HCT116 (cell line): ENCODE results near the gene TKTL1. TPM values are rescaled to one million over a fixed set of nuclear protein-coding genes. Genes with fewer than 3 reads are reported as not detected.

ENCODE experiments used
- ATAC-seq: fragments of 200-7000 bp; cut with Tn5 transposase; 2 replicates; pipeline ENCODE4 v1.9.1; 2020; ENCODE audit warnings: mild to moderate bottlenecking, moderate library complexity
- BruUV-seq: library from RNA; stranded (reverse); fragments of 400-500 nt; replicated peaks from 2 replicates; lab custom pipeline; 2021; lab: Mats Ljungman, UMichigan
- CTCF ChIA-PET: fragments of 300-600 bp; sonication (Branson Sonifier 250); formaldehyde crosslinking; loops from one replicate; lab custom pipeline; 2021; ENCODE audit warnings: antibody characterized with exemption; lab: Charles Lee
- POLR2A ChIA-PET: fragments of 300-600, 350-600 bp; sonication (Branson Sonifier 250); formaldehyde crosslinking; loops from one replicate; lab custom pipeline; 2021; ENCODE audit warnings: antibody characterized with exemption; lab: Charles Lee
- RAD21 ChIA-PET, 2 experiments: fragments of 300-600 bp; sonication (Branson Sonifier 250); formaldehyde crosslinking; loops; one replicate each; lab custom pipeline; 2023; ENCODE audit warnings: low total read pairs in 2 of 2; ENCODE audit not compliant: uncharacterized antibody in 2 of 2, unreplicated experiment in 2 of 2, low non-redundant PET in 1 of 2; lab: Charles Lee
- DNase-seq: peaks from one replicate; pipeline ENCODE4 v3.0.0-alpha.2; 2010; ENCODE audit warnings: low read depth, low spot score
- H2AFZ ChIP-seq: fragments of 200-600 bp; shearing (Covaris generic), sonication (generic); 2 replicates; pipeline ENCODE4 v1.6.1; 2017; ENCODE audit warnings: low read depth, mixed run types, mixed read lengths, antibody characterized with exemption, low read length; ENCODE audit not compliant: poor library complexity, severe bottlenecking
- H3K27ac ChIP-seq: 2 replicates; pipeline ENCODE4 v1.5.1; 2012; ENCODE audit warnings: low read depth, low read length
- H3K27me3 ChIP-seq: fragments of 200-600 bp; sonication (generic); 2 replicates; pipeline ENCODE4 v1.6.1; 2016; ENCODE audit warnings: mixed run types, low read length, mixed read lengths; ENCODE audit not compliant: insufficient read depth
- H3K36me3 ChIP-seq, 2 experiments: fragments of 200-500 bp in 1 of 2; fragments of 200-600 bp in 1 of 2; sonication (Bioruptor generic) in 1 of 2; sonication (generic) in 1 of 2; 2 replicates each; pipeline versions ENCODE4 v1.5.1 to v1.6.1; 2014 to 2016; ENCODE audit warnings: low read length in 2 of 2, inconsistent platforms in 1 of 2, mixed read lengths in 1 of 2, mixed run types in 1 of 2; ENCODE audit not compliant: insufficient read depth in 2 of 2, control insufficient read depth in 1 of 2
- H3K4me1 ChIP-seq, 2 experiments: fragments of 200-600 bp in 1 of 2; sonication (generic) in 1 of 2; 2 replicates each; pipeline versions ENCODE4 v1.5.1 to v1.6.1; 2012 to 2017; ENCODE audit warnings: low read length in 2 of 2, inconsistent platforms in 1 of 2, mild to moderate bottlenecking in 1 of 2, mixed read lengths in 1 of 2, mixed run types in 1 of 2, moderate library complexity in 1 of 2; ENCODE audit not compliant: insufficient read depth in 2 of 2, control insufficient read depth in 1 of 2
- H3K4me2 ChIP-seq: fragments of 200-600 bp; sonication (generic); 2 replicates; pipeline ENCODE4 v1.6.1; 2017; ENCODE audit warnings: mixed run types, low read length, mixed read lengths
- H3K4me3 ChIP-seq, 2 experiments: fragments of 200-600 bp in 1 of 2; sonication (generic) in 1 of 2; replicated peaks in 1 of 2; 2 replicates each; pipeline ENCODE4 v1.5.1; 2011 to 2016; ENCODE audit warnings: low read length in 2 of 2, control low read depth in 1 of 2, low read depth in 1 of 2, mild to moderate bottlenecking in 1 of 2, mixed read lengths in 1 of 2, mixed run types in 1 of 2
- H3K79me2 ChIP-seq: fragments of 200-600 bp; sonication (generic); 2 replicates; pipeline ENCODE4 v1.6.1; 2017; ENCODE audit warnings: mild to moderate bottlenecking, mixed run types, low read length, moderate library complexity, mixed read lengths; ENCODE audit not compliant: insufficient read depth
- H3K9ac ChIP-seq: fragments of 200-600 bp; sonication (generic); 2 replicates; pipeline ENCODE4 v1.6.1; 2016; ENCODE audit warnings: low read length, mixed read lengths
- H3K9me2 ChIP-seq: fragments of 200-600 bp; sonication (generic), shearing (Covaris generic); 2 replicates; pipeline ENCODE4 v1.6.1; 2017; ENCODE audit warnings: mixed run types, mild to moderate bottlenecking, moderate library complexity; ENCODE audit not compliant: insufficient read depth
- H3K9me3 ChIP-seq, 2 experiments: fragments of 200-500 bp in 1 of 2; fragments of 200-600 bp in 1 of 2; sonication (Bioruptor generic) in 1 of 2; sonication (generic) in 1 of 2; 2 replicates each; pipeline ENCODE4 v1.6.1; 2014 to 2017; ENCODE audit warnings: low read length in 2 of 2, mixed read lengths in 2 of 2, inconsistent platforms in 1 of 2, low read depth in 1 of 2, mild to moderate bottlenecking in 1 of 2, mixed run types in 1 of 2, moderate library complexity in 1 of 2; ENCODE audit not compliant: control insufficient read depth in 1 of 2, insufficient read depth in 1 of 2
- H4K20me1 ChIP-seq: fragments of 200-600 bp; sonication (generic), shearing (Covaris generic); 2 replicates; pipeline ENCODE4 v1.6.1; 2017; ENCODE audit warnings: mixed run types, mild to moderate bottlenecking, moderate library complexity; ENCODE audit not compliant: insufficient read depth
- CEBPB ChIP-seq: IDR thresholded peaks from 2 replicates; pipeline ENCODE4 v1.6.1; 2012; ENCODE audit warnings: low read depth
- ELF1 ChIP-seq: IDR thresholded peaks from 2 replicates; pipeline ENCODE4 v1.6.1; 2012; ENCODE audit warnings: low read depth, borderline replicate concordance
- EZH2 ChIP-seq: fragments of 200-600 bp; sonication (generic); IDR thresholded peaks from 2 replicates; pipeline ENCODE4 v1.6.1; 2017; ENCODE audit warnings: antibody characterized with exemption, mixed run types
- FOSL1 ChIP-seq: IDR thresholded peaks from 2 replicates; pipeline ENCODE4 v1.6.1; 2012; ENCODE audit warnings: low read depth
- JUND ChIP-seq: IDR thresholded peaks from 2 replicates; pipeline ENCODE4 v1.6.1; 2012
- POLR2A ChIP-seq: IDR thresholded peaks from 2 replicates; pipeline ENCODE4 v1.7.0; 2011; ENCODE audit warnings: borderline replicate concordance; ENCODE audit not compliant: insufficient read depth, insufficient read length; ENCODE audit errors: extremely low read depth
- SIN3A ChIP-seq: IDR thresholded peaks from 2 replicates; pipeline ENCODE4 v1.6.1; 2012; ENCODE audit warnings: low read depth
- SP1 ChIP-seq: IDR thresholded peaks from 2 replicates; pipeline ENCODE4 v1.6.1; 2012; ENCODE audit warnings: low read depth
- SRF ChIP-seq: IDR thresholded peaks from 2 replicates; pipeline ENCODE4 v1.6.1; 2012; ENCODE audit warnings: low read depth
- TCF7L2 ChIP-seq: IDR thresholded peaks from 2 replicates; pipeline ENCODE4 v1.7.0; 2011; ENCODE audit warnings: borderline replicate concordance, inconsistent platforms; ENCODE audit not compliant: insufficient read depth, insufficient read length; ENCODE audit errors: extremely low read depth
- ZFX ChIP-seq: fragments of 450-650 bp; IDR thresholded peaks from 2 replicates; pipeline ENCODE4 v1.6.1; 2017
- ZNF274 ChIP-seq: fragments of 200-500 bp; sonication (Bioruptor generic); IDR thresholded peaks from 2 replicates; pipeline ENCODE4 v1.6.1; 2014; ENCODE audit warnings: mild to moderate bottlenecking, low read depth, low read length, inconsistent platforms
- intact Hi-C: fragments of 100-400 bp; cut with micrococcal nuclease; formaldehyde crosslinking; loops from 2 replicates; pipeline ENCODE4 v1.10.0; 2022
- total RNA-seq: library from RNA; stranded (reverse); gene quantifications from one replicate; pipeline ENCODE4 v1.2.1, GENCODE V29; 2021; ENCODE audit not compliant: unreplicated experiment
- TF ChIP-seq, protein P1 (sequence below): IDR thresholded peaks from 2 replicates; pipeline ENCODE4 v1.6.1; 2012; ENCODE audit warnings: low read depth
- TF ChIP-seq, protein P2 (sequence below): IDR thresholded peaks from 2 replicates; pipeline ENCODE4 v1.6.1; 2011; ENCODE audit warnings: mild to moderate bottlenecking, low read length, moderate library complexity; ENCODE audit not compliant: insufficient replicate concordance; ENCODE audit errors: extremely low read depth
- TF ChIP-seq, protein P3 (sequence below), 3 experiments: fragments of 200-600 bp in 1 of 3; sonication (generic) in 1 of 3; IDR thresholded peaks in 2 of 3; conservative IDR thresholded peaks in 1 of 3; 2 replicates each; pipeline ENCODE4 v1.5.1; 2012 to 2017; ENCODE audit warnings: low read depth in 2 of 3, low read length in 2 of 3, antibody characterized with exemption in 1 of 3, borderline replicate concordance in 1 of 3, control low read depth in 1 of 3, mild to moderate bottlenecking in 1 of 3, mixed read lengths in 1 of 3, mixed run types in 1 of 3, moderate library complexity in 1 of 3; ENCODE audit not compliant: insufficient read depth in 1 of 3

The TKTL1 gene
- total RNA-seq, 1 experiment from 2014 or later = 0.34 TPM

DNA sequence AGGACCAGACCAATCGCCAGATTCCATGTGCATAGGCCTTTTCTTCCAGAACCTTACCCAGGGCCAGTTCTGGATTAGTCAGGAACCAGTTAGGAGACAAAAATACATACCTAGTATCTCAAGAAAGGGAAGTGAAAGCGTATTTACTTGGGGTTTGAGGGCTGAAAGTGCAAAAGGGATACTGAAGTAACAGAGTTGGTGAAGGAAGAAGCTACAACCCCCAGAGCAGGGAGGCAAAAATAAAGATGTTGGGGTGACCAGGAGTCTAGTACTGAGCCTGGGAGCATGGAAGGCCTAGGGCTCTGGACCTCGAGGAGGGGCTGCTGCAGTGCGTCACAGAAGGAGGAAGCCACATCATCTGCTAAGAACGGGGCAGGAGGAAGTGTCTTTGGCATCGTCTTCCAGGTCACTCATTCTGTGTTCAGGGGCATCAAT, 38.3 kb downstream of the TKTL1 start:
- TF ChIP-seq, protein P1, sequence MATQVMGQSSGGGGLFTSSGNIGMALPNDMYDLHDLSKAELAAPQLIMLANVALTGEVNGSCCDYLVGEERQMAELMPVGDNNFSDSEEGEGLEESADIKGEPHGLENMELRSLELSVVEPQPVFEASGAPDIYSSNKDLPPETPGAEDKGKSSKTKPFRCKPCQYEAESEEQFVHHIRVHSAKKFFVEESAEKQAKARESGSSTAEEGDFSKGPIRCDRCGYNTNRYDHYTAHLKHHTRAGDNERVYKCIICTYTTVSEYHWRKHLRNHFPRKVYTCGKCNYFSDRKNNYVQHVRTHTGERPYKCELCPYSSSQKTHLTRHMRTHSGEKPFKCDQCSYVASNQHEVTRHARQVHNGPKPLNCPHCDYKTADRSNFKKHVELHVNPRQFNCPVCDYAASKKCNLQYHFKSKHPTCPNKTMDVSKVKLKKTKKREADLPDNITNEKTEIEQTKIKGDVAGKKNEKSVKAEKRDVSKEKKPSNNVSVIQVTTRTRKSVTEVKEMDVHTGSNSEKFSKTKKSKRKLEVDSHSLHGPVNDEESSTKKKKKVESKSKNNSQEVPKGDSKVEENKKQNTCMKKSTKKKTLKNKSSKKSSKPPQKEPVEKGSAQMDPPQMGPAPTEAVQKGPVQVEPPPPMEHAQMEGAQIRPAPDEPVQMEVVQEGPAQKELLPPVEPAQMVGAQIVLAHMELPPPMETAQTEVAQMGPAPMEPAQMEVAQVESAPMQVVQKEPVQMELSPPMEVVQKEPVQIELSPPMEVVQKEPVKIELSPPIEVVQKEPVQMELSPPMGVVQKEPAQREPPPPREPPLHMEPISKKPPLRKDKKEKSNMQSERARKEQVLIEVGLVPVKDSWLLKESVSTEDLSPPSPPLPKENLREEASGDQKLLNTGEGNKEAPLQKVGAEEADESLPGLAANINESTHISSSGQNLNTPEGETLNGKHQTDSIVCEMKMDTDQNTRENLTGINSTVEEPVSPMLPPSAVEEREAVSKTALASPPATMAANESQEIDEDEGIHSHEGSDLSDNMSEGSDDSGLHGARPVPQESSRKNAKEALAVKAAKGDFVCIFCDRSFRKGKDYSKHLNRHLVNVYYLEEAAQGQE = no peak
- TF ChIP-seq POLR2A (no peak), SRF (no peak), SIN3A (no peak), EZH2 (no peak), ELF1 (no peak), TCF7L2 (no peak), FOSL1 (no peak), CEBPB (no peak), ZNF274 (no peak), JUND (no peak), ZFX (no peak), SP1 (no peak)
- TF ChIP-seq, protein P2, sequence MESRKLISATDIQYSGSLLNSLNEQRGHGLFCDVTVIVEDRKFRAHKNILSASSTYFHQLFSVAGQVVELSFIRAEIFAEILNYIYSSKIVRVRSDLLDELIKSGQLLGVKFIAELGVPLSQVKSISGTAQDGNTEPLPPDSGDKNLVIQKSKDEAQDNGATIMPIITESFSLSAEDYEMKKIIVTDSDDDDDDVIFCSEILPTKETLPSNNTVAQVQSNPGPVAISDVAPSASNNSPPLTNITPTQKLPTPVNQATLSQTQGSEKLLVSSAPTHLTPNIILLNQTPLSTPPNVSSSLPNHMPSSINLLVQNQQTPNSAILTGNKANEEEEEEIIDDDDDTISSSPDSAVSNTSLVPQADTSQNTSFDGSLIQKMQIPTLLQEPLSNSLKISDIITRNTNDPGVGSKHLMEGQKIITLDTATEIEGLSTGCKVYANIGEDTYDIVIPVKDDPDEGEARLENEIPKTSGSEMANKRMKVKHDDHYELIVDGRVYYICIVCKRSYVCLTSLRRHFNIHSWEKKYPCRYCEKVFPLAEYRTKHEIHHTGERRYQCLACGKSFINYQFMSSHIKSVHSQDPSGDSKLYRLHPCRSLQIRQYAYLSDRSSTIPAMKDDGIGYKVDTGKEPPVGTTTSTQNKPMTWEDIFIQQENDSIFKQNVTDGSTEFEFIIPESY = no peak
- TF ChIP-seq, protein P3, sequence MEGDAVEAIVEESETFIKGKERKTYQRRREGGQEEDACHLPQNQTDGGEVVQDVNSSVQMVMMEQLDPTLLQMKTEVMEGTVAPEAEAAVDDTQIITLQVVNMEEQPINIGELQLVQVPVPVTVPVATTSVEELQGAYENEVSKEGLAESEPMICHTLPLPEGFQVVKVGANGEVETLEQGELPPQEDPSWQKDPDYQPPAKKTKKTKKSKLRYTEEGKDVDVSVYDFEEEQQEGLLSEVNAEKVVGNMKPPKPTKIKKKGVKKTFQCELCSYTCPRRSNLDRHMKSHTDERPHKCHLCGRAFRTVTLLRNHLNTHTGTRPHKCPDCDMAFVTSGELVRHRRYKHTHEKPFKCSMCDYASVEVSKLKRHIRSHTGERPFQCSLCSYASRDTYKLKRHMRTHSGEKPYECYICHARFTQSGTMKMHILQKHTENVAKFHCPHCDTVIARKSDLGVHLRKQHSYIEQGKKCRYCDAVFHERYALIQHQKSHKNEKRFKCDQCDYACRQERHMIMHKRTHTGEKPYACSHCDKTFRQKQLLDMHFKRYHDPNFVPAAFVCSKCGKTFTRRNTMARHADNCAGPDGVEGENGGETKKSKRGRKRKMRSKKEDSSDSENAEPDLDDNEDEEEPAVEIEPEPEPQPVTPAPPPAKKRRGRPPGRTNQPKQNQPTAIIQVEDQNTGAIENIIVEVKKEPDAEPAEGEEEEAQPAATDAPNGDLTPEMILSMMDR (IDR thresholded peaks at IDR 0.05 in 2 of 3, conservative IDR thresholded peaks at IDR 0.05 in 1 of 3; ENCODE audit: borderline replicate concordance in 1 of 3, insufficient read depth in 1 of 3, low read depth in 2 of 3, low read length in 2 of 3) = no peak
- CTCF ChIA-PET = no interaction called here
- BruUV-seq = no TSS peak

More for the DNA sequence above, 38.3 kb downstream of the TKTL1 start:
- Histone ChIP-seq H4K20me1 (no peaks in the 10 kb centered on the region), H3K27ac (no peak overlapping the region), H3K9me3 (no peaks in the 10 kb centered on the region), H3K36me3 (no peaks in the 10 kb centered on the region), H2AFZ (no peak overlapping the region), H3K9me2 (no peaks in the 10 kb centered on the region), H3K4me2 (no peak overlapping the region), H3K9ac (no peak overlapping the region), H3K79me2 (no peaks in the 10 kb centered on the region), H3K4me3 (no peak overlapping the region), H3K27me3 (no peaks in the 10 kb centered on the region), H3K4me1 (no peaks in the 10 kb centered on the region)
- no peak for ATAC-seq
- intact Hi-C loops = no loop called here
- DNase-seq = no peak
- ChIA-PET RAD21 (no interaction called here), POLR2A (no interaction called here)
